ENCODE results near the gene RNF2. TPM values are rescaled to one million over a fixed set of nuclear protein-coding genes. Genes with fewer than 3 reads are reported as not detected.

RNF2 gene
- total RNA-seq, 1 donor from 2014 or later: 17.1 TPM

DNA sequence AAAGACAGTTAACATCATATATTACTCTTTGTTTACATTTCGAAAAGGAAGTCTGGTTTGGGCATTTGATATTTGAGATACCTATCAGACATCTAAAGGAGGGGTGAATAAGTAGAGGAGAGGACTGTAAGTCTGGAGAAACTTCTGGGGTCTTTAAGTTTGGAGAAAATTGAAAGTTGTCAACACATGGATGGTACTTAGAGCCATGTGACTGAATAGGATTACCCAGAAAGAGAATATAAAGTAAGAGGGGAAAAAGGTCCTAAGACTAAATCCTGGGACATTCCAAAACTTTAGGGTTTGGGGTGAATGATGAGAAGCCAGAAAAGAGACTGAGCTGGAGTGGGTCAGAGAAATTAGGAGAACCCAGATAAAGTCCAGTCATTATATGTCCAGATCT is 10.1 kb upstream of the RNF2 start:
- no peak for DNase-seq (ENCODE audit: low read depth)
- Histone ChIP-seq H3K36me3 (ENCODE audit: control insufficient read depth, insufficient read depth, low read length) (no peaks in the 10 kb centered on the region), H3K27me3 (ENCODE audit: control insufficient read depth, insufficient read depth, low read length) (no peaks in the 10 kb centered on the region), H3K4me3 (ENCODE audit: low read depth, low read length) (no peak overlapping the region)
- no peak for TF ChIP-seq CTCF (IDR thresholded peaks at IDR 0.05; ENCODE audit: insufficient read depth, low read length, poor library complexity, severe bottlenecking)

- no peak for DNase-seq (ENCODE audit: low read depth)
- Histone ChIP-seq H3K36me3 (ENCODE audit: control insufficient read depth, insufficient read depth, low read length) (no peaks in the 10 kb centered on the region), H3K4me3 (ENCODE audit: low read depth, low read length) (no peak overlapping the region), H3K27me3 (ENCODE audit: control insufficient read depth, insufficient read depth, low read length) (no peaks in the 10 kb centered on the region)
- no peak for TF ChIP-seq CTCF (IDR thresholded peaks at IDR 0.05; ENCODE audit: insufficient read depth, low read length, poor library complexity, severe bottlenecking)
These were observed 6.5 kb upstream of the RNF2 start for GRCh38 chr1:185038813-185039376.

DNA sequence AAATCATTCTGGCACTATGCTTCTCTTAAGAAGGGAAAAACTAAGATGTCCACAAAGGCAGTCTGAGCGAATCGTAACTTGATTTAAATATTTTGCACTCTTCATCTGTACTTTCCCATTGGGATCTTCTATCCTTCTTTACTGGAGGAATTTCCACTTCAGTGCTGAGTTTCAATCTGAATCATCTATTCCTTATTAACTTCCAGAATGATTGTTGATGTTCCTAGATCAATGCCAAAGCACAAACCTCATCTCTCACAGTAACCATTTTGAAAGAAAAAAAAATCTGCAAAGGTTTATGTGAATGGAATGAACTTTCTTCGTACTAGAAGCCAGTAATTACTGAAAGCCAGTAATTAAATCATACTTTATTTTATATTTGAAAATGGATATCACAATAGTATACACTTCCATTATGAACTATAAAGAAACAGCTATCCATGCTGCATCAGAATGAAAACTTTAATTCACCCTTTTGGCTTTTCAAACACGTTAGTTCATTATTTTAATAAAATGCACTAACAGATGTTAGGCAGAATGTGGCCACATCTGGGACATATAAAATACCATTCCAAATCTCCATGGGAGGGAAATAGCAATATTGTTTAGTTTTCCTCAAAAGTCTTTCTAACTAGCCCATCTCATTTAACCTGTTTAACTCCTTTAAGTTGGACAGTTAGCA is 5.5 kb upstream of the RNF2 start:
- Histone ChIP-seq H3K27me3 (ENCODE audit: control insufficient read depth, insufficient read depth, low read length) (no peaks in the 10 kb centered on the region), H3K4me3 (ENCODE audit: low read depth, low read length) (no peak overlapping the region), H3K36me3 (ENCODE audit: control insufficient read depth, insufficient read depth, low read length) (no peaks in the 10 kb centered on the region)
- TF ChIP-seq CTCF (IDR thresholded peaks at IDR 0.05; ENCODE audit: insufficient read depth, low read length, poor library complexity, severe bottlenecking): no peak
- no peak for DNase-seq (ENCODE audit: low read depth)

DNA sequence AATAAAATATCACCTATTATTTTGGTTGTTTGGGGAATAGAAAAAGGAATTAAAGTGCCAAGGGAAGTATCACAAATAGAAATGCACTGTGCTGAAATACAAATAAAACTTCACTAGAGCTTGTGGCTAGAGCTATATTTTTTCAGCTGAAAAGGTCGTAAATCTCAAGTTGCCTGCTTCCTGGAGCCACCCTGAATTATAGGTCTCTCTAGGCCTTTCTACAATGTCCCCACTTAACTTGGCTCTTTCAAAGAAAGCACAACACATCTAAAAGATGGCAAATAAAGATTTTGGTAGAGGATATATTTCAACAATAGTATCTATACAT is 5.0 kb upstream of the RNF2 start:
- no peaks in the 10 kb centered on the region for H3K27me3 ChIP-seq (ENCODE audit: control insufficient read depth, insufficient read depth, low read length)
- TF ChIP-seq CTCF (IDR thresholded peaks at IDR 0.05; ENCODE audit: insufficient read depth, low read length, poor library complexity, severe bottlenecking): no peak
- H3K36me3 ChIP-seq (ENCODE audit: control insufficient read depth, insufficient read depth, low read length): no peaks in the 10 kb centered on the region
- DNase-seq (ENCODE audit: low read depth): no peak
- H3K4me3 ChIP-seq (ENCODE audit: low read depth, low read length): no peak overlapping the region

DNA sequence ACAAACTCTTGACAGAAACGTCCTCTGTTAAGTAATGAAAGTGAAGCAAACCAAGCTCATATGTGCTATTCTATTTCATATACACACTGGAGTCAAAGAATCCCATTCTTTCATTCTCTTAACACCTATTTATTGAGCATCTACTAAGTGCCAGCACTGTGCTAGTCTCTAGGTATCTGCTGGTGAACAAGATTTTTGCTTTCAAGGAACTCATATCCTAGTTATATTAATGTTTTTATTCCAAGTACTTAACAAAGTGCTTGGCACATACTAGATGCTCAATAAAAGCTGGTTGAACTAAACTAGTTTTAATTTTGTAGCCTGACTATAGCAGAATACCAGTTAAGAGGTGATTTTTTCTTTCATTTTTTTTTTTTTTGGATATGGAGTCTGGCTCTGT is 3.6 kb upstream of the RNF2 start:
- Histone ChIP-seq H3K27me3 (ENCODE audit: control insufficient read depth, insufficient read depth, low read length) (no peaks in the 10 kb centered on the region), H3K36me3 (ENCODE audit: control insufficient read depth, insufficient read depth, low read length) (no peaks in the 10 kb centered on the region), H3K4me3 (ENCODE audit: low read depth, low read length) (no peak overlapping the region)
- DNase-seq (ENCODE audit: low read depth): no peak
- TF ChIP-seq CTCF (IDR thresholded peaks at IDR 0.05; ENCODE audit: insufficient read depth, low read length, poor library complexity, severe bottlenecking): no peak

- Histone ChIP-seq H3K36me3 (ENCODE audit: control insufficient read depth, insufficient read depth, low read length) (no peaks in the 10 kb centered on the region), H3K27me3 (ENCODE audit: control insufficient read depth, insufficient read depth, low read length) (no peaks in the 10 kb centered on the region), H3K4me3 (ENCODE audit: low read depth, low read length) (no peak overlapping the region)
- DNase-seq (ENCODE audit: low read depth): no peak
- TF ChIP-seq CTCF (IDR thresholded peaks at IDR 0.05; ENCODE audit: insufficient read depth, low read length, poor library complexity, severe bottlenecking): no peak
These were observed 2.6 kb upstream of the RNF2 start for GRCh38 chr1:185042737-185043136.

Measured in kidney epithelial cell (primary cell).